ENCODE measurements around the gene FAIM. TPM values are rescaled to one million over a fixed set of nuclear protein-coding genes. Genes with fewer than 3 reads are reported as not detected.

The FAIM gene
- total and polyA plus RNA-seq, 2 of the 8 experiments (the other 6 are each of a cell fraction or from before 2014, with no cell fraction given): 1.2 to 7.1 TPM

GRCh38 chr3:138578141-138578540 is 30.4 kb upstream of the FAIM start:
- Histone ChIP-seq H3K56ac (replicated peaks; ENCODE audit: insufficient read length, low read depth, low read length) (no peak overlapping the region), H3K9ac (replicated peaks in 1 of 4; ENCODE audit: extremely low read depth in 1 of 4, low read depth in 3 of 4, low read length in 3 of 4) (no peak overlapping the region), H2BK12ac (ENCODE audit: low read depth, low read length) (no peak overlapping the region), H3K18ac (ENCODE audit: extremely low read depth, low read length) (no peak overlapping the region), H2BK15ac (ENCODE audit: low read length) (no peak overlapping the region), H3K4me3 (ENCODE audit: extremely low read depth in 1 of 4, insufficient read depth in 2 of 4, low read depth in 3 of 4, low read length in 4 of 4) (no peak overlapping the region), H3K23me2 (ENCODE audit: low read depth, low read length) (no peaks in the 10 kb centered on the region; the same call in 1 of the 2 replicates), H2AFZ (ENCODE audit: low read length) (no peak overlapping the region), H3K23ac (ENCODE audit: insufficient read length) (no peak overlapping the region), H3K27ac (ENCODE audit: low read depth, low read length) (no peak overlapping the region), H2AK5ac (ENCODE audit: low read depth, low read length) (no peak overlapping the region), H4K5ac (ENCODE audit: insufficient read length, low read depth, low read length) (no peak overlapping the region), H2BK20ac (ENCODE audit: low read length) (no peak overlapping the region), H3K4me1 (replicated peaks in 1 of 4; ENCODE audit: control insufficient read depth in 3 of 4, insufficient read depth in 4 of 4, low read length in 3 of 4) (peaks cover 4 to 11% (median 5%) of the 10 kb centered on the region in 4 experiments), H4K20me1 (replicated peaks in 1 of 2; ENCODE audit: control insufficient read depth in 1 of 2, insufficient read depth in 2 of 2, low read length in 2 of 2) (no peaks in the 10 kb centered on the region), H3K4ac (replicated peaks; ENCODE audit: insufficient read length, low read depth, low read length) (no peak overlapping the region), H3K14ac (ENCODE audit: insufficient read length) (no peak overlapping the region), H3K27me3 (replicated peaks in 1 of 4; ENCODE audit: control insufficient read depth in 3 of 4, extremely low read depth in 1 of 4, insufficient read depth in 3 of 4, low read length in 3 of 4) (no peaks in the 10 kb centered on the region), H3K4me2 (ENCODE audit: insufficient read depth in 1 of 2, low read depth in 2 of 2, low read length in 2 of 2) (no peak overlapping the region), H3K79me1 (ENCODE audit: low read depth, low read length) (no peaks in the 10 kb centered on the region), H3K36me3 (ENCODE audit: control insufficient read depth in 2 of 4, insufficient read depth in 4 of 4, low read length in 3 of 4) (no peaks in the 10 kb centered on the region; a peak in 1 of 8 replicates), H3K79me2 (ENCODE audit: control insufficient read depth in 1 of 2, insufficient read depth in 2 of 2, low read length in 2 of 2) (no peaks in the 10 kb centered on the region; a peak in 1 of 4 replicates), H2BK5ac (ENCODE audit: low read depth, low read length) (no peak overlapping the region), H3K9me3 (ENCODE audit: insufficient read depth in 2 of 2, low read depth in 1 of 2, low read length in 1 of 2) (peaks cover 10 to 13% of the 10 kb centered on the region in 2 experiments), H4K91ac (replicated peaks; ENCODE audit: insufficient read length, low read length) (no peak overlapping the region), H2BK120ac (replicated peaks; ENCODE audit: low read depth, low read length) (no peak overlapping the region), H4K8ac (ENCODE audit: extremely low read depth, insufficient read depth, low read length) (no peak overlapping the region)
- no peak for TF ChIP-seq SIX5 (IDR thresholded peaks at IDR 0.05; ENCODE audit: low read depth, low read length)
- TF ChIP-seq CBX8 (IDR thresholded peaks at IDR 0.05; ENCODE audit: borderline replicate concordance, low read depth, low read length): no peak
- TF ChIP-seq CHD1 (IDR thresholded peaks at IDR 0.05; ENCODE audit: low read depth, low read length): no peak
- CTCF ChIA-PET (ENCODE audit: partially characterized antibody): interaction anchor here (1.1 kb wide), 2 partner anchors 10 to 17 kb away, joined by 5 read pairs; no protein-coding TSS in a partner anchor
- 93% methylated on average over 4 of the region's 4 CpGs; no CpG with 5 or more reads in 1 of the 2 experiments for WGBS, 2 experiments (ENCODE audit: extremely low coverage in 1 of 2, insufficient coverage in 1 of 2, insufficient read length in 1 of 2, insufficient replicate concordance in 2 of 2, low coverage in 1 of 2, low lambda C conversion rate in 2 of 2, missing lambda C conversion rate in 1 of 2)
- FAIRE-seq (no peak), DNase-seq (ENCODE audit: low read depth in 1 of 2, low spot score in 2 of 2) (no peak)
- POLR2A ChIA-PET (ENCODE audit: partially characterized antibody): no interaction called here
